Nasal cavity respiratory epithelium epithelial cell of viscerocranial mucosa (primary cell): ENCODE results near the gene RELL1. TPM values are rescaled to one million over a fixed set of nuclear protein-coding genes. Genes with fewer than 3 reads are reported as not detected.

ENCODE experiments used
- total RNA-seq: library from RNA; depleted of rRNA; stranded (reverse); fragments of >200 nt; gene quantifications from 2 replicates; pipeline ENCODE4 v1.2.3, GENCODE V29; 2014

RELL1 gene, protein sequence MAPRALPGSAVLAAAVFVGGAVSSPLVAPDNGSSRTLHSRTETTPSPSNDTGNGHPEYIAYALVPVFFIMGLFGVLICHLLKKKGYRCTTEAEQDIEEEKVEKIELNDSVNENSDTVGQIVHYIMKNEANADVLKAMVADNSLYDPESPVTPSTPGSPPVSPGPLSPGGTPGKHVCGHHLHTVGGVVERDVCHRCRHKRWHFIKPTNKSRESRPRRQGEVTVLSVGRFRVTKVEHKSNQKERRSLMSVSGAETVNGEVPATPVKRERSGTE
- total RNA-seq = 57.7 and 130 TPM in 2 replicates

DNA sequence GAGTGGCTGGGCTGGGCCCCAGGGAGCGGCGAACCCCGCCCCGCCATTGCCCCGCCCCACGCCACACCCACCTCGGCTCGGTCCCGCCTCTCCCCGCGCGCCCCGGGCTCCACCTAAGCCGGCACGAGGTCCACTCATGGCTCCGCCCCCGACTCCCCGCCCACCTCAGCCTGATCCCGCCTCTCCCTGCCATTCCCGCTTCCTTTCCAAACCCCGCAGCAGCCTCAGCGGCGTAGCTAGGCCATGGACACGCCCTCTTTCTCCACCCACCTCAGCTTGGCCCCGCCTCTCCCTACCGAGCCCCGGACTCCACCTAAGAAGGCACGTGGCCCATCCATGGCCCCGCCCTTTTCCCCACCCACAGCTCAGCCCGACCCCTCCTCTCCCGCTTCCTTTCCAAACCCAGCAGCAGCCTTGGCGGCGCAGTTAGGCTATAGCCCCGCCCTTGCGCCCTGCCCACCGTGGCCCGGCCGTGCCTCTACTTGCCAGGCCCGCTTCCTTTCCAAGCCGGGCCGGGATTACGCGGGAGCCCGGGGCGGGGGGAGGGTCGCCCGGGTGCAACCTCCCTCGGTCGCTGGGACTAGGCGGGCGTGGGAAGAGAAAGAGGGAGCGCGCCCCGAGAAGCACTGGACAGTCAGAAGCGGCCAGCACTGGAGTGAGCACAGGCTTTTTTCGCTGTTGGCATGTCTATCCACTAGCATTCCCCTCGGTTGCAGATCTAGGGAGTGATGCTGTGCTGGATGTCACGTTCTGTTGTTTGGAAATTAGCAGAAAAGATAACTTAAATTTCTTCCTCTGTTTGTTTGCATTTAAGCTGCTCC is at the start of gene RELL1:
TSS of gene RELL1 (minus strand) at position 4 of the 821 bp plus-strand sequence. CDS start 89 bp downstream, outside the sequence.

Other genes starting within 250 kb of the RELL1 start
- 55.0 and 81.9 TPM in 2 replicates for gene PGM2, start 140.3 kb upstream of the RELL1 start, total RNA-seq
- gene TBC1D1, start 204.7 kb upstream of the RELL1 start, total RNA-seq = 32.1 and 43.5 TPM in 2 replicates